B cell (primary cell): Measurements from ENCODE around the gene CABS1. TPM values are rescaled to one million over a fixed set of nuclear protein-coding genes. Genes with fewer than 3 reads are reported as not detected.

Experiments used
- ATAC-seq: fragments of 200-7000 bp; cut with Tn5 transposase; one replicate; pipeline ENCODE4 v1.10.0; 2021; ENCODE audit warnings: low read depth, mild to moderate bottlenecking, moderate number of reproducible peaks, moderate library complexity
- CTCF ChIA-PET: fragments of 350-600 bp; sonication (Branson Sonifier 250); formaldehyde crosslinking; loops from one replicate; lab custom pipeline; 2021; ENCODE audit warnings: antibody characterized with exemption, inconsistent platforms; lab: Charles Lee
- POLR2A ChIA-PET: fragments of 350-600 bp; sonication (Branson Sonifier 250); formaldehyde crosslinking; loops from one replicate; lab custom pipeline; 2021; ENCODE audit warnings: antibody characterized with exemption; lab: Charles Lee
- DNase-seq: peaks from one replicate; pipeline ENCODE4 v3.0.0; 2013
- H2AFZ ChIP-seq: 2 replicates; pipeline ENCODE4 v1.6.1; 2012; ENCODE audit warnings: mild to moderate bottlenecking, low read depth, low read length; ENCODE audit not compliant: insufficient read depth, poor library complexity, severe bottlenecking
- H3K27ac ChIP-seq, 2 donors: 1 replicate in 1 of 2; 2 replicates in 1 of 2; pipeline ENCODE4 v1.5.1; 2012 to 2013; ENCODE audit warnings: low read length in 2 of 2, mild to moderate bottlenecking in 2 of 2, moderate library complexity in 1 of 2
- H3K27me3 ChIP-seq, 4 experiments: fragments of 200-600 bp in 1 of 4; sonication (generic) in 1 of 4; replicated peaks in 1 of 4; 1 replicate in 2 of 4; 2 replicates in 2 of 4; pipeline versions ENCODE4 v1.6.1 to v1.7.0; 2013 to 2016; ENCODE audit warnings: low read length in 3 of 4, mild to moderate bottlenecking in 2 of 4, mixed read lengths in 1 of 4, moderate library complexity in 1 of 4; ENCODE audit not compliant: insufficient read depth in 4 of 4, control insufficient read depth in 3 of 4; ENCODE audit errors: control extremely low read depth in 1 of 4
- H3K36me3 ChIP-seq, 2 experiments: replicated peaks in 1 of 2; 1 replicate in 1 of 2; 2 replicates in 1 of 2; pipeline versions ENCODE4 v1.6.1 to v1.7.1; 2013; ENCODE audit warnings: low read length in 1 of 2; ENCODE audit not compliant: insufficient read depth in 2 of 2, control insufficient read depth in 1 of 2; ENCODE audit errors: control extremely low read depth in 1 of 2, extremely low read depth in 1 of 2
- H3K4me1 ChIP-seq, 2 donors: fragments of 200-600 bp in 1 of 2; sonication (generic) in 1 of 2; 1 replicate in 1 of 2; 2 replicates in 1 of 2; pipeline versions ENCODE4 v1.5.1 to v1.6.1; 2013 to 2017; ENCODE audit warnings: low read length in 2 of 2; ENCODE audit not compliant: control insufficient read depth in 2 of 2, insufficient read depth in 2 of 2
- H3K4me2 ChIP-seq: replicated peaks from 2 replicates; pipeline ENCODE3; 2012; ENCODE audit warnings: mild to moderate bottlenecking, low read depth, low read length; ENCODE audit not compliant: poor library complexity, severe bottlenecking
- H3K4me3 ChIP-seq, 5 experiments: fragments of 200-600 bp in 1 of 5; sonication (generic) in 1 of 5; 1 replicate in 3 of 5; 2 replicates in 2 of 5; pipeline versions ENCODE4 v1.5.1 to v1.7.0; 2011 to 2016; ENCODE audit warnings: low read length in 4 of 5, mild to moderate bottlenecking in 4 of 5, low read depth in 2 of 5, control low read depth in 1 of 5, moderate library complexity in 1 of 5; ENCODE audit not compliant: insufficient read depth in 1 of 5; ENCODE audit errors: control extremely low read depth in 1 of 5, extremely low read depth in 1 of 5
- H3K79me2 ChIP-seq: fragments of 200-600 bp; sonication (generic); one replicate; pipeline ENCODE4 v1.6.0; 2016; ENCODE audit warnings: low read length; ENCODE audit not compliant: control insufficient read depth, insufficient read depth
- H3K9ac ChIP-seq: fragments of 200-600 bp; sonication (generic); 2 replicates; pipeline ENCODE4 v1.6.1; 2017; ENCODE audit warnings: mild to moderate bottlenecking, low read length, moderate library complexity
- H3K9me3 ChIP-seq, 3 donors: one replicate each; pipeline versions ENCODE4 v1.6.1 to v1.7.1; 2013; ENCODE audit warnings: low read length in 2 of 3; ENCODE audit not compliant: control insufficient read depth in 2 of 3, insufficient read depth in 1 of 3; ENCODE audit errors: control extremely low read depth in 1 of 3
- H4K20me1 ChIP-seq: 2 replicates; pipeline ENCODE4 v1.6.0; 2012; ENCODE audit warnings: mild to moderate bottlenecking, low read length; ENCODE audit not compliant: insufficient read depth, control insufficient read depth, poor library complexity, severe bottlenecking
- H3K27ac Mint-ChIP-seq: one replicate; pipeline ENCODE4 v1.8.0; 2021; ENCODE audit warnings: mixed read lengths
- H3K27me3 Mint-ChIP-seq: one replicate; pipeline ENCODE4 v1.8.0; 2021; ENCODE audit warnings: mixed read lengths
- H3K4me1 Mint-ChIP-seq: one replicate; pipeline ENCODE4 v1.8.0; 2021; ENCODE audit warnings: mixed read lengths
- H3K4me3 Mint-ChIP-seq: one replicate; pipeline ENCODE4 v1.8.0; 2021; ENCODE audit warnings: mixed read lengths
- H3K9me3 Mint-ChIP-seq: one replicate; pipeline ENCODE4 v1.8.0; 2022; ENCODE audit warnings: mixed read lengths; ENCODE audit not compliant: insufficient read depth
- CTCF ChIP-seq: fragments of 200-600 bp; IDR thresholded peaks from one replicate; pipeline ENCODE4 v1.8.0; 2022; ENCODE audit warnings: antibody characterized with exemption, mild to moderate bottlenecking
- EZH2 ChIP-seq: IDR thresholded peaks from 2 replicates; pipeline ENCODE4 v1.6.1; 2012; ENCODE audit warnings: borderline replicate concordance, low read depth, mild to moderate bottlenecking, moderate library complexity, low read length; ENCODE audit not compliant: insufficient read depth, poor library complexity, severe bottlenecking
- WGBS: methylation state at CpG from one replicate; pipeline ENCODE4 v1.1.5; 2013; ENCODE audit warnings: missing lambda C conversion rate; ENCODE audit not compliant: insufficient coverage; 5-methylcytosine and 5-hydroxymethylcytosine counted together
- intact Hi-C: fragments of 100-400 bp; cut with micrococcal nuclease; formaldehyde crosslinking; loops from one replicate; pipeline ENCODE4 v1.10.0; 2022
- polyA plus RNA-seq: library from polyadenylated mRNA; depleted of rRNA; stranded (reverse); fragments of >200 nt; gene quantifications from 2 replicates; pipeline ENCODE4 v1.2.3, GENCODE V29; 2012
- total RNA-seq, 2 donors: library from RNA; stranded (reverse); fragments of 120-200 nt in 1 of 2; gene quantifications; 1 replicate in 1 of 2; 2 replicates in 1 of 2; pipeline versions ENCODE4 v1.2.3 to v1.2.4, GENCODE V29; 2013 to 2022

The CABS1 gene
- total and polyA plus RNA-seq, 2 donors (not counting 1 experiment from before 2014, with no cell fraction given): not detected

GRCh38 chr4:70372760-70373159 is 38.0 kb downstream of the CABS1 start:
- H2AFZ ChIP-seq: no peak overlapping the region
- H3K9me3 Mint-ChIP-seq: no peaks in the 10 kb centered on the region
- H3K27ac ChIP-seq: no peak overlapping the region
- H3K27me3 ChIP-seq: no peaks in the 10 kb centered on the region
- H3K4me1 ChIP-seq: no peaks in the 10 kb centered on the region
- H3K4me3 ChIP-seq: no peak overlapping the region
- H3K4me2 ChIP-seq: no peak overlapping the region
- no peaks in the 10 kb centered on the region for H3K79me2 ChIP-seq
- intact Hi-C loops: no loop called here
- no peaks in the 10 kb centered on the region for H3K36me3 ChIP-seq
- no peaks in the 10 kb centered on the region for H3K4me1 Mint-ChIP-seq
- no peaks in the 10 kb centered on the region for H3K9me3 ChIP-seq
- no peaks in the 10 kb centered on the region for H4K20me1 ChIP-seq
- DNase-seq (no peak), ATAC-seq (no peak)
- TF ChIP-seq CTCF (no peak), EZH2 (no peak)
- no peak overlapping the region for H3K9ac ChIP-seq
- H3K27ac Mint-ChIP-seq: no peak overlapping the region
- POLR2A ChIA-PET: no interaction called here
- no peak overlapping the region for H3K4me3 Mint-ChIP-seq
- WGBS: 80% methylated on average over 1 of the region's 3 CpGs
- no peaks in the 10 kb centered on the region for H3K27me3 Mint-ChIP-seq
- CTCF ChIA-PET: no interaction called here

- WGBS: no CpG with 5 or more reads among the region's 3 CpGs
- no peaks in the 10 kb centered on the region for H3K4me1 ChIP-seq
- intact Hi-C loops: no loop called here
These were observed 45.8 kb downstream of the CABS1 start for GRCh38 chr4:70380578-70380977.

More at GRCh38 chr4:70380578-70380977, 45.8 kb downstream of the CABS1 start:
- Mint-ChIP-seq H3K9me3 (no peaks in the 10 kb centered on the region), H3K4me1 (no peaks in the 10 kb centered on the region), H3K27me3 (no peaks in the 10 kb centered on the region), H3K4me3 (no peak overlapping the region), H3K27ac (no peak overlapping the region)
- DNase-seq: no peak
- Histone ChIP-seq H3K9me3 (no peaks in the 10 kb centered on the region), H3K9ac (no peak overlapping the region), H3K4me3 (no peak overlapping the region), H3K79me2 (no peaks in the 10 kb centered on the region), H2AFZ (no peak overlapping the region), H4K20me1 (no peaks in the 10 kb centered on the region), H3K27me3 (no peaks in the 10 kb centered on the region), H3K27ac (no peak overlapping the region), H3K4me2 (no peak overlapping the region), H3K36me3 (no peaks in the 10 kb centered on the region)
- TF ChIP-seq EZH2 (no peak), CTCF (no peak)
- no peak for ATAC-seq
- POLR2A ChIA-PET: no interaction called here
- CTCF ChIA-PET: no interaction called here
